Measurements from ENCODE around the gene SDHA.
"Not testable (repeated sequence)": the region's sequence is repeated elsewhere in the genome, so short reads cannot be mapped to it uniquely, and the experiment has no call there.

Gene SDHA

GRCh38 chr5:198516-199196 is 19.5 kb upstream of the SDHA start:
- no peak for DNase-seq (ENCODE audit: low spot score)

GRCh38 chr5:199197-199949 is 18.7 kb upstream of the SDHA start:
- no peak for DNase-seq (ENCODE audit: low spot score)

GRCh38 chr5:199950-200645 is 18.0 kb upstream of the SDHA start:
- DNase-seq (ENCODE audit: low spot score): no peak

GRCh38 chr5:200985-201384 is 17.1 kb upstream of the SDHA start:
- DNase-seq (ENCODE audit: low spot score): no peak

GRCh38 chr5:201672-202071 is 16.4 kb upstream of the SDHA start:
- no peak for DNase-seq (ENCODE audit: low spot score)

- no peak for DNase-seq (ENCODE audit: low spot score)
Observed at GRCh38 chr5:203246-203930, 14.7 kb upstream of the SDHA start.

- DNase-seq (ENCODE audit: low spot score): no peak
Observed at GRCh38 chr5:204001-204400, 14.1 kb upstream of the SDHA start.

- no peak for DNase-seq (ENCODE audit: low spot score)
Observed at GRCh38 chr5:204462-204861, 13.7 kb upstream of the SDHA start.

GRCh38 chr5:204966-205670 is 13.0 kb upstream of the SDHA start:
- DNase-seq (ENCODE audit: low spot score): no peak

GRCh38 chr5:206406-206805 is 11.7 kb upstream of the SDHA start:
- DNase-seq (ENCODE audit: low spot score): no peak

GRCh38 chr5:206927-207536 is 11.1 kb upstream of the SDHA start:
- no peak for DNase-seq (ENCODE audit: low spot score)

- no peak for DNase-seq (ENCODE audit: low spot score)
Observed at GRCh38 chr5:207599-207998, 10.5 kb upstream of the SDHA start.

GRCh38 chr5:208449-209114 is 9.5 kb upstream of the SDHA start:
- DNase-seq (ENCODE audit: low spot score): no peak

- no peak for DNase-seq (ENCODE audit: low spot score)
Observed at GRCh38 chr5:213803-214395, 4.2 kb upstream of the SDHA start.

GRCh38 chr5:215256-215655 is 2.9 kb upstream of the SDHA start:
- DNase-seq (ENCODE audit: low spot score): not testable (repeated sequence)

GRCh38 chr5:216076-216475 is 2.0 kb upstream of the SDHA start:
- not testable (repeated sequence) for DNase-seq (ENCODE audit: low spot score)

- DNase-seq (ENCODE audit: low spot score): no peak
Observed at GRCh38 chr5:218457-219291, 554 bp downstream of the SDHA start.

- no peak for DNase-seq (ENCODE audit: low spot score)
Observed at GRCh38 chr5:219460-219863, 1.3 kb downstream of the SDHA start.

- DNase-seq (ENCODE audit: low spot score): no peak
Observed at GRCh38 chr5:219991-220390, 1.9 kb downstream of the SDHA start.
